DOHH2 (cell line): ENCODE measurements around the gene GPR176.

Experiments
- EZH2phosphoT487 ChIP-seq: fragments of 200-600 bp; sonication (generic); IDR thresholded peaks from 2 replicates; pipeline ENCODE4 v1.6.1; 2017; ENCODE audit warnings: borderline replicate concordance, mild to moderate bottlenecking, antibody characterized with exemption, low read length, moderate library complexity, mixed read lengths
- TF ChIP-seq, protein P1 (sequence below): fragments of 200-600 bp; sonication (generic); IDR thresholded peaks from one replicate; pipeline ENCODE4 v1.5.1; 2014; ENCODE audit warnings: antibody characterized with exemption, mild to moderate bottlenecking, low read depth, low read length; ENCODE audit not compliant: poor library complexity, severe bottlenecking

DNA sequence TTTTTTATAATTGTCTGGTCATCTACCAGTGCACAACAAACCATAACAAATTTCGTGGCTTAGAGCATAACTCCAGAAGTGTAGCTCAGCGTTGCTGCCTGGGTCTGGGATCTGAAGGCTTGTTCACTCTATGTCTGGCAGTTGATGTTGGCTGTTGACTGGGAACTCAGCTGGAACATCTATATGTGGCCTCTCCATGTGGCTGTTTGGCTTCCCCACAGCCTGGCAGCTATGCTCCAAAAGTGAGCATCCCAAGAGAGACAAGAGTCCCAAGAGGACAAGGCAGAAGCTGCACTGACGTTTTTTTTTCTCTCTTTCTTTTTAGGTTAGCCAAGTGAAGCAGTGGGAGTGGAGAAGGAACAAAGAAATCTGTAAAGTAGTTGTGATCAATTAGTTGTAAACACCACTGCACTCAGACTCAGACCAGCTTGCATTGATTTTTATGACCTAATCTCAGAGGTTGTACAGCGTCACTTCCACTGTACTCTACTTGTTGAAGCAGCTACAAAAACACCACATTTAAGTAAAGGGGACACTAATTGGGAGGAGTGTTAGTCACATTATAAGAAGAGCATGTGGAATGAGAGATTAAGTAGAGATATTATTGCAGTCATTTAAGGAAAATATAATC lies 2.5 kb upstream of the GPR176 start:
- TF ChIP-seq, protein P1, sequence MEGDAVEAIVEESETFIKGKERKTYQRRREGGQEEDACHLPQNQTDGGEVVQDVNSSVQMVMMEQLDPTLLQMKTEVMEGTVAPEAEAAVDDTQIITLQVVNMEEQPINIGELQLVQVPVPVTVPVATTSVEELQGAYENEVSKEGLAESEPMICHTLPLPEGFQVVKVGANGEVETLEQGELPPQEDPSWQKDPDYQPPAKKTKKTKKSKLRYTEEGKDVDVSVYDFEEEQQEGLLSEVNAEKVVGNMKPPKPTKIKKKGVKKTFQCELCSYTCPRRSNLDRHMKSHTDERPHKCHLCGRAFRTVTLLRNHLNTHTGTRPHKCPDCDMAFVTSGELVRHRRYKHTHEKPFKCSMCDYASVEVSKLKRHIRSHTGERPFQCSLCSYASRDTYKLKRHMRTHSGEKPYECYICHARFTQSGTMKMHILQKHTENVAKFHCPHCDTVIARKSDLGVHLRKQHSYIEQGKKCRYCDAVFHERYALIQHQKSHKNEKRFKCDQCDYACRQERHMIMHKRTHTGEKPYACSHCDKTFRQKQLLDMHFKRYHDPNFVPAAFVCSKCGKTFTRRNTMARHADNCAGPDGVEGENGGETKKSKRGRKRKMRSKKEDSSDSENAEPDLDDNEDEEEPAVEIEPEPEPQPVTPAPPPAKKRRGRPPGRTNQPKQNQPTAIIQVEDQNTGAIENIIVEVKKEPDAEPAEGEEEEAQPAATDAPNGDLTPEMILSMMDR = no peak
- no peak for TF ChIP-seq EZH2phosphoT487
